ENCODE results near the gene TMEM163.
A peak's percentile ranks its signal among the peaks of the same experiment; 100 is the strongest.
"Not testable (repeated sequence)": the region's sequence is repeated elsewhere in the genome, so short reads cannot be mapped to it uniquely, and the experiment has no call there.

The TMEM163 gene

GRCh38 chr2:134573085-134573370 lies 145.8 kb downstream of the TMEM163 start:
- DNase-seq = no peak

- no peak for DNase-seq
Measured at GRCh38 chr2:134572314-134573084, 146.3 kb downstream of the TMEM163 start.

GRCh38 chr2:134570676-134571075 lies 148.1 kb downstream of the TMEM163 start:
- DNase-seq = no peak

- DNase-seq = no peak
Measured at GRCh38 chr2:134568413-134568812, 150.4 kb downstream of the TMEM163 start.

- DNase-seq = no peak
Measured at GRCh38 chr2:134567666-134568065, 151.1 kb downstream of the TMEM163 start.

GRCh38 chr2:134564955-134565354 lies 153.8 kb downstream of the TMEM163 start:
- DNase-seq = not testable (repeated sequence)

- DNase-seq = no peak
Measured at GRCh38 chr2:134564549-134564948, 154.3 kb downstream of the TMEM163 start.

- DNase-seq = no peak
Measured at GRCh38 chr2:134558208-134558830, 160.5 kb downstream of the TMEM163 start.

GRCh38 chr2:134555411-134555810 lies 163.4 kb downstream of the TMEM163 start:
- DNase-seq = no peak

GRCh38 chr2:134553657-134554056 lies 165.1 kb downstream of the TMEM163 start:
- DNase-seq = no peak

- peak; percentile 8 for DNase-seq
Measured at GRCh38 chr2:134550566-134551164, 168.1 kb downstream of the TMEM163 start.

GRCh38 chr2:134549104-134549503 lies 169.7 kb downstream of the TMEM163 start:
- DNase-seq = no peak

- DNase-seq = no peak
Measured at GRCh38 chr2:134540990-134541389, 177.8 kb downstream of the TMEM163 start.

- no peak for DNase-seq
Measured at GRCh38 chr2:134539981-134540380, 178.8 kb downstream of the TMEM163 start.

- DNase-seq = no peak
Measured at GRCh38 chr2:134537702-134538101, 181.1 kb downstream of the TMEM163 start.

- DNase-seq = no peak
Measured at GRCh38 chr2:134537121-134537520, 181.7 kb downstream of the TMEM163 start.

- no peak for DNase-seq
Measured at GRCh38 chr2:134536296-134536695, 182.5 kb downstream of the TMEM163 start.

GRCh38 chr2:134532537-134532936 lies 186.3 kb downstream of the TMEM163 start:
- DNase-seq = no peak

GRCh38 chr2:134527381-134527780 lies 191.4 kb downstream of the TMEM163 start:
- DNase-seq = no peak

GRCh38 chr2:134522496-134523455 lies 196.0 kb downstream of the TMEM163 start:
- no peak for DNase-seq

GRCh38 chr2:134518101-134518500 lies 200.7 kb downstream of the TMEM163 start:
- no peak for DNase-seq

- DNase-seq = no peak
Measured at GRCh38 chr2:134515137-134515536, 203.7 kb downstream of the TMEM163 start.

- DNase-seq = no peak
Measured at GRCh38 chr2:134513465-134513804, 205.4 kb downstream of the TMEM163 start.
